ENCODE measurements around the gene TRIM27. TPM values are rescaled to one million over a fixed set of nuclear protein-coding genes. Genes with fewer than 3 reads are reported as not detected.
"Not testable (repeated sequence)": the region's sequence is repeated elsewhere in the genome, so short reads cannot be mapped to it uniquely, and the experiment has no call there.

Gene TRIM27
- total RNA-seq, 1 donor from 2014 or later: 81.7 TPM

DNA sequence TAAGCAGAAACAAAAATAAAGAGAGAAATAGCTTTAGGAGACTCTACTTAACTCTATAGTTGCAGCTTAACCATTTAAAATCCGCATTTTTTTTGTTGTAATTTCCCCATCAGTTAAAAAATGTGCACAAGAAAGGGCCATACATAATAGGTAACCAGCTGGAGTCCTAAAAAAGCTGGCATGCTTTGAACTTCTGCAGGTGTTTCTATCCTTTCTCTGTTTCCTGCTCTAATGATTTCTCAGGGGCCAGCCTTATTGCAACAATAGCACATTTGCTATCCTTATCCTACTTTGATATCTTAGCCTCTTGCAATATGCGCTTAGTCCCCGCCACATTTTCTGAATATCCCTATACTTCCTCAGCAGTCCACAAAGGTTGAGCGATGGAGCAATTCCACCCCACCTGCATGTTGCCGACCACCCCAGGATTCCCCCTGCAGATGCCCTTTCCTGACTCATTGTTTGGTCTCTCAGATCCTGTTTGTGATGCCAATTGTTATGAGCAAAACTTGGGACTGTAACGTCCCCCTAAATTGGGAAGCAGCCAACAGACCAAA, 48.5 kb downstream of the TRIM27 start:
- Mint-ChIP-seq H3K9me3 (no peaks in the 10 kb centered on the region), H3K36me3 (ENCODE audit: low read depth) (no peaks in the 10 kb centered on the region), H3K4me1 (peaks cover 1% of the 10 kb centered on the region), H3K27me3 (ENCODE audit: low read depth) (peaks cover 41% of the 10 kb centered on the region), H3K27ac (ENCODE audit: unreplicated experiment) (no peak overlapping the region), H3K4me3 (no peak overlapping the region)
- no peak for TF ChIP-seq CTCF (conservative IDR thresholded peaks at IDR 0.05)
- DNase-seq (ENCODE audit: low read depth, low spot score): no peak

GRCh38 chr6:28872157-28872817, 51.5 kb downstream of the TRIM27 start:
- H3K9me3 Mint-ChIP-seq; H3K4me1 Mint-ChIP-seq; H3K4me3 Mint-ChIP-seq; H3K36me3 Mint-ChIP-seq (ENCODE audit: low read depth); H3K27ac Mint-ChIP-seq (ENCODE audit: unreplicated experiment); DNase-seq (ENCODE audit: low read depth, low spot score): not testable (repeated sequence)
- H3K27me3 Mint-ChIP-seq (ENCODE audit: low read depth): peaks cover 22% of the 10 kb centered on the region

GRCh38 chr6:28871335-28872156, 52.2 kb downstream of the TRIM27 start:
- H3K36me3 Mint-ChIP-seq (ENCODE audit: low read depth): no peaks in the 10 kb centered on the region
- H3K27ac Mint-ChIP-seq (ENCODE audit: unreplicated experiment): no peak overlapping the region
- no peaks in the 10 kb centered on the region for H3K9me3 Mint-ChIP-seq
- H3K4me3 Mint-ChIP-seq: no peak overlapping the region
- no peak for TF ChIP-seq CTCF (conservative IDR thresholded peaks at IDR 0.05)
- peaks cover 15% of the 10 kb centered on the region for H3K27me3 Mint-ChIP-seq (ENCODE audit: low read depth)
- no peak for DNase-seq (ENCODE audit: low read depth, low spot score)
- peaks cover 5% of the 10 kb centered on the region for H3K4me1 Mint-ChIP-seq

DNA sequence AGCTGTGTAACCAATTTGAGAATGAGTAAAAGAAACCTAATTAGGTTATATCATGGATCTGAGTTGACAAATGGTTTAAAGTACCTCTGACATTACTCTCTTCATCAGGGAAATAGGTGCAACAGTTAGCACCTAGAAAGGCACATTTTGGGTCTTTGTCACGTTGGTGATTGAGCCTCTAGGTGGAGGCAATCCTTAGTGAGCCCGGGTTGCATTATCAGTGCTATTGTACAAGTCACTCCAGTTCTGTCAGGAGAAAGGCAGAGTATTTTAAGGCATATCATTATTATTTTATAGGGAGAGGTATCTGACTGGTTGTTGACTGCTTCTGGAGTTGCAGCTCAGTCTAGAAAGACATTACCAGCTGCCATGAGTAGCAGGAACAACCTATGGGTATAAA, 54.9 kb downstream of the TRIM27 start:
- Mint-ChIP-seq H3K27ac (ENCODE audit: unreplicated experiment) (no peak overlapping the region), H3K4me3 (peak overlapping the region; percentile 58), H3K36me3 (ENCODE audit: low read depth) (peaks cover 7% of the 10 kb centered on the region), H3K9me3 (peaks cover 7% of the 10 kb centered on the region), H3K4me1 (peaks cover 19% of the 10 kb centered on the region), H3K27me3 (ENCODE audit: low read depth) (peaks cover 11% of the 10 kb centered on the region)
- no peak for TF ChIP-seq CTCF (conservative IDR thresholded peaks at IDR 0.05)
- no peak for DNase-seq (ENCODE audit: low read depth, low spot score)

GRCh38 chr6:28867086-28867409, 56.7 kb downstream of the TRIM27 start:
- no peak for TF ChIP-seq CTCF (conservative IDR thresholded peaks at IDR 0.05)
- peaks cover 25% of the 10 kb centered on the region for H3K27me3 Mint-ChIP-seq (ENCODE audit: low read depth)
- H3K4me3 Mint-ChIP-seq: peak overlapping the region; percentile 85
- H3K4me1 Mint-ChIP-seq: peaks cover 29% of the 10 kb centered on the region
- DNase-seq (ENCODE audit: low read depth, low spot score): no peak
- H3K36me3 Mint-ChIP-seq (ENCODE audit: low read depth): peaks cover 15% of the 10 kb centered on the region
- H3K27ac Mint-ChIP-seq (ENCODE audit: unreplicated experiment): peak overlapping the region; percentile 68
- peaks cover 7% of the 10 kb centered on the region for H3K9me3 Mint-ChIP-seq

GRCh38 chr6:28866205-28867085, 57.3 kb downstream of the TRIM27 start:
- peaks cover 25% of the 10 kb centered on the region for H3K27me3 Mint-ChIP-seq (ENCODE audit: low read depth)
- peak overlapping the region; percentile 85 for H3K4me3 Mint-ChIP-seq
- H3K4me1 Mint-ChIP-seq: peaks cover 29% of the 10 kb centered on the region
- DNase-seq (ENCODE audit: low read depth, low spot score): peak; percentile 62
- H3K36me3 Mint-ChIP-seq (ENCODE audit: low read depth): peaks cover 15% of the 10 kb centered on the region
- peak overlapping the region; percentile 68 for H3K27ac Mint-ChIP-seq (ENCODE audit: unreplicated experiment)
- not testable (repeated sequence) for H3K9me3 Mint-ChIP-seq
